AG09319 (cell line): ENCODE results near the gene PDE7B.

Experiments
- DNase-seq: peaks from one replicate; pipeline ENCODE4 v3.0.0-alpha.2; 2010; ENCODE audit warnings: low read depth; ENCODE audit errors: extremely low read depth
- CTCF ChIP-seq: IDR thresholded peaks from 2 replicates; pipeline ENCODE4 v1.5.1; 2011; ENCODE audit warnings: low read depth, mild to moderate bottlenecking, inconsistent platforms, low read length, moderate library complexity

PDE7B gene

GRCh38 chr6:135940616-135941167 lies 89.2 kb downstream of the PDE7B start:
- no peak for DNase-seq
- TF ChIP-seq CTCF: no peak

GRCh38 chr6:135941275-135942025 lies 89.9 kb downstream of the PDE7B start:
- no peak for DNase-seq
- TF ChIP-seq CTCF: no peak

GRCh38 chr6:135944120-135944519 lies 92.6 kb downstream of the PDE7B start:
- TF ChIP-seq CTCF: no peak

GRCh38 chr6:135946674-135947073 lies 95.2 kb downstream of the PDE7B start:
- no peak for TF ChIP-seq CTCF
- no peak for DNase-seq

More at GRCh38 chr6:135944120-135944519, 92.6 kb downstream of the PDE7B start:
- DNase-seq: no peak

GRCh38 chr6:135950669-135951068 lies 99.2 kb downstream of the PDE7B start:
- TF ChIP-seq CTCF: no peak

GRCh38 chr6:135951169-135951568 lies 99.7 kb downstream of the PDE7B start:
- no peak for DNase-seq
- no peak for TF ChIP-seq CTCF

More at GRCh38 chr6:135950669-135951068, 99.2 kb downstream of the PDE7B start:
- DNase-seq: no peak

GRCh38 chr6:135953818-135954217 lies 102.3 kb downstream of the PDE7B start:
- TF ChIP-seq CTCF: no peak
- DNase-seq: no peak
